HG03432 (cell line): Measurements from ENCODE around the gene NRROS.
A peak's percentile ranks its signal among the peaks of the same experiment; 100 is the strongest.
"Not testable (repeated sequence)": the region's sequence is repeated elsewhere in the genome, so short reads cannot be mapped to it uniquely, and the experiment has no call there.

Experiments
- ATAC-seq: cut with Tn5 transposase; IDR thresholded peaks from one replicate; pipeline ENCODE4 v1.9.1; 2021; ENCODE audit warnings: mild to moderate bottlenecking, moderate library complexity; ENCODE audit not compliant: unreplicated experiment

NRROS gene

DNA sequence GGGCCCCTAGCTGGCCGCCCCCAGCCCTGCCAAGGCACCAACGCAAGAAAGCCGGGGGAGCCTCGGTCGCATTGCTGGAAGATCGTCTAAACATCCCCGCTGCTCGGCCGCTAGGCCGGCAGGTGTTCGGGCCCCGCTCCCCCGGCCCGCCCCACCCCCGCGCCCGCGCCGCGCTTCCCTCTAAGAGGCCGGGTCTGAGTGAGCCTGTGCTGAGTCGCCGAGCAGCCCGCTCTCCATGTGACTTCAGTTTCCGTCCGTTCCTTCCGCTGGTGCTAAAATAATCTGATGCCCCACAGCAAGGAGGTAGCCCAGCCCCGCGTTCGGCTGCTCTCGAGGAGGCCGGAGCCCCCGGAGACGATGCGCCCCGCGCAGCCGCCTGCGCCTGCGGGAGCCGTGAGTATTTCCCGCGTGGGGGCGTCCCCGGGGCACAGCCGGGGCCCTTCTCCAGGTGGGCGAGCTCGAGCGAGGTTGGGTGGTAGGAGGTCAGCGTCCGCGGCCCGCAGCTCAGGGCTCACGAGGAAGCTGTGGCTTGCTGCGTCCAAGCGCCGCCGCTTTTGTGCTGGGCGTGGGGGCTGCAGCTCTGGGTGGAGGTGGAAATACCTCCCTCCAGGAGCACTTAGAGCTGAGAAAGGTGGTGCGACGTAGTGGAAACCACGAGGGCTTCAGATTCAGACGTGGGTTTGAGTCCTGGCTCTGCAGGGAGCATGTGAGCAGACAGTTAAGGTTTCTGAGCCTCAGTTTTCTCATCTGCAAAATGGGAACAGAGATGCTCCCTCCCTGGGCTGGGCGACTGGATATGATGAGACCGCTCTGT lies at the start of gene NRROS:
Gene NRROS (plus strand): TSS at position 212 of the 814 bp plus-strand sequence. CDS start 14,846 bp downstream, outside the sequence.
- ATAC-seq, result peak; percentile 40

DNA sequence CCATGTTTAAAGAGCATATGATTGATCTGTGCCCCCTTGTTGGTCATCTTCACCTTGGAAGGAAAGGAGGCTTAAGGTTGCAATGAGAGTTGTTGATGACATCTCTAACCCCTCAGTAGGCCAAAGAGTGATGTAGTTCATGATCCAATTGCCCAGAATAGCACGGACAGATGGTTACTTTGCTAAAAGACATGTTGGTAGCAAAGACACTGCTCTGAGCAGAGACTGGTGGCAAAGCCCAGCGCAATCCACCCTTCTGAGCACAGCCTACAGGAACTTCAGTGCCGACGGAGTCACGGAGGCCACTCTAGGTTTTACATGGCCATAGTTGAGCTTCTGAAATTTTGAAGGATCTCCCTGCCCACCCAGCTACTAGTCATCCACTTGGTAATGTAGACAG lies 49.2 kb upstream of the NRROS start:
- ATAC-seq, result no peak

DNA sequence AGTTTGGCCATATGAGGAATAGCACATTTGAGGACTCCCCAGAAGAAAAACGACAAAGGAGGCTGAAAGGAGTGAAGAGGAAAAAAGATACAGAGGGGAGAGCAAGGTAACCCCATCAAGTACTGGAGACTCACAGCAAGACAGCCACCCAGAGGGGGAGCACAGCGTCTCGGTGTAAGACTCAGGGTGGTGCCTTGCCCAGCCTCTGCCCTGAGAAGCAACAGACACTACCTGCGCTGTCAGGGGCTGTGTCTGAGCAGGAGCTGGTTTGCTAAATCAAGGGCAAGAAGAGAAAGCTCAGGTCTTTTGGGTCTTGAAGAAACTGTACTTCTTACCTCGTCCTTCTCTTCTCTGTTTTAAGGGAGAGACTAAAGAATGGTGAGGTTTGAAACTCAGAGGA lies 43.1 kb upstream of the NRROS start:
- no peak for ATAC-seq

DNA sequence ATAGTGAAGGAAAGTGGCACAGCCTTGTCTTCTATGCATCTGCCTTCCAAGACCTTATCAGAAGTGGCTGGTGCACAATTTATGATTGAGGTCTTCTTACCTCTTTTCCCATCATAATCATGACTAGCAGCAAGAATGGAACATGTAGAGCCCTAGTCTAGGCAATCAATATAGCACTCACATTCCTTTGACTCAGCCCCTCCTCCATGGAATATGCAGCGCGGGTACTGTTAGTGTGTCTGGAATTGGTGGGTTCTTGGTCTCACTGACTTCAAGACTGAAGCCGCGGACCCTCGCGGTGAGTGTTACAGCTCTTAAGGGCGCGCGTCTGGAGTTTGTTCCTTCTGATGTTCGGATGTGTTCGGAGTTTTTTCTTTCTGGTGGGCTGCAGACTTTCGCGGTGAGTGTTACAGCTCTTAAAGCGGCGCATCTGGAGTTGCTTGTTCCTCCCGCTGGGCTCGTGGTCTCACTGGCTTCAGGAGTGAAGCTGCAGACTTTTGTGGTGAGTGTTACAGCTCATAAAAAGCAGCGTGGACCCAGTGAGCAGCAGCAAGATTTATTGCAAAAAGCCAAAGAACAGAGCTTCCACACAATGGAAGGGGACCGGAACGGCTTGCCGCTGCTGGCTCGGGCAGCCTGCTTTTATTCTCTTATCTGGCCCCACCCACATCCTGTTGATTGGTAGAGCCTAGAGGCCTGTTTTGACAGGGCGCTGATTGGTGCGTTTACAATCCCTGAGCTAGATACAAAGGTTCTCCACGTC lies 41.3 kb upstream of the NRROS start:
- not testable (repeated sequence) for ATAC-seq

DNA sequence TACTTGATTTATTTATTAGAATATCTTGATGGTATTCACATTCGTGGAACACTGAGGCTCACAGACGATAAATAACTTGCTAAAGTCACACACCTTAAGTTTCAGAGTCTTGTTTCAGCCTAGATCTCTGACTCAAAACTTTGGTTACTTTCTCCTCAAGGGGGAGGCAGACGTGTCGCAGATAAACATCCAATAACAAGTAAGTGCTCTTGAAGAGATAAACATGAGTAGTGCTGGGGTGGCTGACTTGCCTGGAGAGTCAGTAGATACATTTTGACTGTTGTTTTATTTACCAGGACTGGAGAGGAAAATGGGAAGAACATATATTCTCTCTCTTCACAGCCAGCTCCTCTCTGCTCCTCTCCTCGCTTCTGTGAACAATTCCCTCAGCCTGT lies 39.8 kb upstream of the NRROS start:
- no peak for ATAC-seq

DNA sequence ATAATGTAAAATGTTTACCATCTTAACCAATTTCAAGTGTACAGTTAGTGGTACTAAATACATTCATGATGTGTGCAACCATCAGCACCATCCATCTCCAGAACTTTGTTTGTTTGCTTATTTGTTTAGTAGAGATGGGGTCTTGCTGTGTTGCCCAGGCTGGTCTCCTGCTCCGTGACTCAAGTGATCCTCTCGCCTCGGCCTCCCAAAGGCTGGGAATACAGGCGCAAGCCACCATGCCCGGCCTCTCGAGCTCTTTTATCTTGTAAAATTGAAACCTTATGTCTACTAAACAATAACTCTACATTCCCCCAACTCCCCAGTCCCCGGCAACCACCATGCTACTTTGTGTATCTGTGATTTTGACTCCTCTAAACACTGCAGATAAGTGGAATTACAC lies 39.1 kb upstream of the NRROS start:
- ATAC-seq, result no peak

DNA sequence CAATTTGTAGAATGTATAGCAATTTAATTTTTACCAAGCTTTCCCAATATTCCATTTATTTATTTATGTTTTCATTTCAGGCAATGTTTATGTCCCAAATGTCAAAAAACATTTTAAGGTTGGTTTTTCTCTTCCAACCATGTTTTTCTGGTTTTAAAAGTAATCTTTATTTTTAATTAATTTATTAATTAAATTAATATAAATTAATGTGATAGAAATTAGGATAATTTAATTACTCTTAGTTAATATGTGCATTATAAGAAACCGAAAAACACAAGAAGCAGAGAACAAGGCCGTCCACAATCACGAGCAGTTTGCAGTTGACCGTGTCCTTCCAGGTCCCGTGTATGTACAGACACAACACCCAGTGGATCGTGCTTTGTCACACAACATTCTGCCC lies 36.8 kb upstream of the NRROS start:
- ATAC-seq, result no peak

DNA sequence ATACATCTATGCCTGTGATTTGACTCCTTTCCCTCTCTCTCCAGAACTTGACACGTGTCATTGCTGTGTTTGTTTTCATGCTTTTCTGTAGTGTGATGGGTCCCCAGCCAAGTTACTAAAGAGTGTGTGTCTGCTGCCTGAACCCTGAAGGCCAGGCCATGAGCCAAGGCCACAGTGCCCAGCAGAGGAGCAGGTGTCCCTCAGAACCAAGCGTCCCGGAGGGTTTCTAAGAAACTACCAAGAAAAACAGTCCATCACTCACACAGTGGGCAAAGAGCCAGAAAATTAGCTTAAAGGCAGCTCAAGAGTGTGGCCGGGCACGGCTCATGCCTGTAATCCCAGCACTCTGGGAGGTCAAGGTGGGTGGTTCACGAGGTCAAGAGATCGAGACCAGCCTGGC lies 35.8 kb upstream of the NRROS start:
- no peak for ATAC-seq

DNA sequence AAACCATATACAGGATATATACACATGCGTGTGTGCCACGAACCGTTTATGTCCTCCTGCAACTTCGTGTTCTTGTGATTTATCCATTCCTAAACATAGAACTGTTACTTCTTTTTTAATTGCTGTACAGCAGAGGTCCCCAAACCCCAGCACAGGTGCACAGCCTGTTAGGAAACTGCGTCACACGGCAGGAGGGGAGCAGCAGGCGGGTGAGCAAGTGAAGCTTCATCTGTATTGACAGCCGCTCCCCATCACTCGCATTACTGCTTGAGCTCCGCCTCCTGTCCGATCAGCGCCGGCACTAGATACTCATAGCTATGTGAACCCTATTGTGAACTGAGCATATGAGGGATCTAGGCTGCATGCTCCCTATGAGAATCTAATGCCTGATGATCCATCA lies 34.9 kb upstream of the NRROS start:
- ATAC-seq, result no peak

DNA sequence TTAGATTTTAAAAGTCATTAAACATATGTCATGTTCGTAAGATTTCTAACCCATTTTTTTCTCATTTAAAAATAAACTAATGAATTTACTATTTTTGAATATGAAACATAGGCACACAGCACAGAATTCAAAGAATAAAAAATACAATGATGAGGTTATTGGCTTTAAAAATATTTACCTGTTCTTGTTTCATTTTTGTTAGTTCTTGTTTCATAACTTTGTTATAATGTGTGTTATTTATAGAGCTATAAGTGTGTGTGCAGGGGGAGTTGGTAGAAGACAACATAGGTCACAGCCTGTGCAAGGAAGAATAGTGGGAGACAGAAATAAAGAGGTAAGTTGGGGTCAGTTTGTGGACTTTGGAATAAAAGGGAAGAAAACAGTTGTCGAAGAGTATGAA lies 30.8 kb upstream of the NRROS start:
- no peak for ATAC-seq

DNA sequence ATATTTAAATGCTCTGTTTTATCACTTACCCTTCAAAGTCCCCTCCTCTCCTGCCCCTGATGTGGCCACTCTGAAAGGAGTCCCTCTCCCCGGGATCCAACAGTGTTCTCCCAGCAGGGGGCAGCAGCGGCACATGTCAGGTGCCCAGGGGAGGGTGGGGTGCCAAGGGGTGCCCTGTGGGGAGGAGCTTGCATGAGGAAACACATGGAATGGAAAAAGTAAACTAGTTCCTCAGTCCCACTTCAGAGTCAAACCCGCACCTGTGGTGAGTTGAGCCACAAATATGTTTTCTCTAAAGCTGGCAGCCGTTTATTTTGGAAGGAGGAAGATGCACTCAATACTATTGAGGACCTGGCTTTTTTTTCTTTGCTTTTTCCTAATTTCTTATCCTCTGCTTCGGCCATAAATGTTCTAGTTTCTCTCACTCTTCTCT lies 30.1 kb upstream of the NRROS start:
- ATAC-seq, result peak; percentile 83

DNA sequence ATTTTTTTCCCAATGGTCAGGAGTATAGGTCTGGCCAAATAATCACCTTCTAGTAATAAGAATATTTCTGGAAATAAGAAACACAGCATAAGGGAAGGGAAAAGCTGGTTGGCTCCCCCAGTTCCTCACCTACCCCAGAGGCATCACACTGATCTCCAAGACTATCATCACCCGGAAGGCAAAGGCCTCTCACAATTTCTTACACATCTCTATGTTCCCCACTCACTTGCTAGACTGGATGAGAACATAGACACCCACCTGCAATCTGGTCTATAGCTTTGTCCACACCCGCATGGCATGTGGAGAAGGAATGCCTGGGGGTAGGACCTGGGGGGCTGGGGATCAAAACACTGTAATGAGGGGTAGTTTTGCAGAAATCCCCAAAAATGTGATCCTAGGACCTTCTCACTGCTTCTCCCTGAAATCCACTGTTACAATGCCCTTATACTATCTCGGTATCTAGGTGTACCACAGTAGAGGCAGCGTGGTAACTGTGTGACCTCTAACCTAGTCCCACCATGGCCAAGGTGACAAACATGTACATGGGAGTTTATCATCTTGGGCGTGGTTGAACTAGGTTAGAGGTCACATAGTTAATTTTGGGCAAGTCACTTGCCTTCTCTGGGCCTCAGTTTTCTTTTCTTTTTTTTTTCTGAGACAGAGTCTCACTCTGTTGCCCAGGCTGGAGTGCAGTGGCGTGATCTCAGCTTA lies 29.5 kb upstream of the NRROS start:
- ATAC-seq, result no peak

DNA sequence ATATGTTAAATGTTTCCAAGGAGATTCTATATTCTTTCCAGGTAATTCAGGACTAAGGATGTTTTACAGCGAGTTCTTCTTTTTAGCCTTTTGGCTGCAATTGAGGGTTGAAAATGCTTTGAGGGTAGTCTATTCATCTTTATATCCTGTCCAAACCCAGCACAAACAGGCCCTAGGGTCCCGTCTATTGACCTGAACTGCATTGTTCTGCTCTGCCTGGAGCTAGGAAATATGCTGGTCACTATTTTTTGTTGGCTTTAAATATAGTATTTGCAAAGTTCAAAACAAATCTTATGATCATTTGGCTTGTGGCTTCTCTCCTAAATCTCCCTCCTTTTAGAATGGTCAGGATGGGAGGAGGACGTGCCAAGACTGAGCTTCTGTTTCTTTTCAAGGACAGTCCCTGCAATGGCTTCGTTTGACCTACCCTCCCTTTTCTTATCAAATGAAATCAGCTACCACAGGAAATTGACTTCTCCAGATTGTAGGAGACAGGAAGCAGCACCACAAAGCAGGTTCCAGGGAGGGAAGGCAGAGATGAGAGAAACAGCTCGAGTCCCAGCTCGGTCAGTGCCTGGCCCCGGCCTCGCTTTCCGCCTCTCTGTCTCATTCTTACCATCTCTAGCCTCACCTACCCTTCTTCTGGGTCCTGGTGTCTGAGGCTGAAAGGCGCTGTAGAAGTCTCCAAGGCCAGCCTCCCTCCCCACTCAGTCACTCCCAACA lies 27.6 kb upstream of the NRROS start:
- ATAC-seq, result no peak

DNA sequence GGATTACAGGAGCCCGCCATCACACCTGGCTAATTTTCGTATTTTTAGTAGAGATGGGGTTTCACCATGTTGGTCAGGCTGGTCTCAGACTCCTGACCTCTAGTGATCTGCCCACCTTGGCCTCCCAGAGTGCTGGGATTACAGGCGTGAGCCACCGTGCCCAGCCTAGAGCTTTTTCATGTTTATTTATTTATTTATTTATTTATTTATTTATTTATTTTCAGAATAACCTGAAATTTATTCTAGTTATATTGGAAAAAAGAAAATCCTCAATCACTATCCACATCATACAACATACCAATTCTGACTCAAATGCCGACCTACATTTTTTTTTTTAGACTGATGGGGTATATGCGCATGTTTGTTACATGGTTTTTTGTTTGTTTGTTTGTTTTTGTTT lies 24.3 kb upstream of the NRROS start:
- not testable (repeated sequence) for ATAC-seq

DNA sequence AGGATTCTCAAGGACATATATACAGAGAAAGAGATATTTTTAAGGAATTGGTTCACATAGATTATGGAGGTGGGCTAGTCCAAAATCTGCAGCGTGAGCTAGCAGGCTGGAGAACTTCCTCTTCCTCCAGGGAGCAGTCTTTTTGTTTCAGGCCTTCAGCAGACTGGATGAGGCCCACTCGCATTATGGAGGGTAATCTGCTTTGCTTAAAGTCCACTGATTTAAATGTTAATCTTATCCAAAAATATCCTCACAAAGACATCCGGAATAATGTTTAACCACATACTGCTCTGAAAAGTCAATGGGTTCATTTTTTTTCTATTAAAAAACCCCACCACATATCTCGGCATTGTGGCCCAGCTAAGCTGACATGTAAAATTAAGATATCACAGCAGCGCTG lies 22.2 kb upstream of the NRROS start:
- ATAC-seq, result no peak

DNA sequence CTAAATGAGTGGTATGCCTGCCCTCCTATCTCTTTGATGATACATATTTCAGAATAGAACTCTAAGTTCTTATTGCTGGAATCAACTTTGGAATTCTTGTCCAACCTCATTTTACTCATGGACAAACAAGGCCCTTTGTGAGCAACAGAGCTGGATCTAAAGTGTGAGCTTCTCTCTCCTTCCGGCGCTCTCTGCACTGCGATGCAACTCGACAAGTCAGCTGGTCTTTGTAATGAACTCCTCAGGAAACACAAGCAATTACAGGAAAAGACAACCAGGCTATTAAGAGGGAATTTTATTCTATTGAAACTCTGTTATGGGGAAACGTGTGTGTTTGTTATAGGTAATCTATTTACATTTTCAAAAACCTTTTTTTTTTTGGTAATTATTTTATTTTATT lies 20.3 kb upstream of the NRROS start:
- no peak for ATAC-seq

DNA sequence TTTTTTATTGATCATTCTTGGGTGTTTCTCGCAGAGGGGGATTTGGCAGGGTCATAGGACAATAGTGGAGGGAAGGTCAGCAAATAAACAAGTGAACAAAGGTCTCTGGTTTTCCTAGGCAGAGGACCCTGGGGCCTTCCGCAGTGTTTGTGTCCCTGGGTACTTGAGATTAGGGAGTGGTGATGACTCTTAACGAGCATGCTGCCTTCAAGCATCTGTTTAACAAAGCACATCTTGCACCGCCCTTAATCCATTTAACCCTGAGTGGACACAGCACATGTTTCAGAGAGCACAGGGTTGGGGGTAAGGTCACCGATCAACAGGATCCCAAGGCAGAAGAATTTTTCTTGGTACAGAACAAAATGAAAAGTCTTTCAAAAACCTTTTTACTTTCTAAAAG lies 19.9 kb upstream of the NRROS start:
- ATAC-seq, result not testable (repeated sequence)

DNA sequence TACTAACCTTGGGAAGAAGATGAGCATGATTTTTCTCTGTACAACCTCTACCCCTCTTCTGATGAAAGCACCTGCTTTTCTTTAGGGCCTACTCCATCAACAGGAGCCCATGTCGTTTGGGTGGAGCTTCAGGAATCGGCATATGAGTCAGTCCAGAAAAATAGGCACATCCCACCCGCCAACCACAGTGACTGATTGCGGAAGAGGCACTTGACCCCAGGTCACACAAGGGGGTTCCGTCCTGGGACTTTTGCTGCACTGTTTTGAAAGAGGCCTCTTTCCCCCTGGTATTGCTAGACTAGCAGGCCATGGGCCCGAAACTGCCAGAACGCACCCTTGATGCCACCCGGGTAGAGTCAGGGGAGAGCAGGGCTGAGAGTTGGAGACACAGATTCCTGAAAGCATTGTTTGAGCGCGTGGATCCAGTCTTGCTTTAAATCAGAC lies 19.3 kb upstream of the NRROS start:
- ATAC-seq, result no peak

DNA sequence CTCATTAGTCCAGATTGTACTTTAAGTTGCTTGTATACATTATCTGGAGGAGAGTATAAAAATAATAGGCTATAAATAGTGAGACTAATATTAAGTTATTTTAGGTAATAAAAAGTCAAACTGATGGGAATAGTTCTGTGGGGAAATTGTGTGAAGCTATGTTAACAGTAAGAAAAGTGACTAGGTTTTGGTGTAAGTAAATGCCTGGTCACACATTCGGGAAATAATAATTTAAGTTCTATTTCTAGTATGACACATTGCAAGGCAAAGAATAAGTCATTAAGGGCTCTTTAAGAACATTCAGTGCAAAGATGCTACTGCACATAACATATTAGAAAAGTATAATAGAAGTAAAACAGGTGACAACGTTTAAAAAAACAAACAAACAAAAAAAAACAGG lies 18.8 kb upstream of the NRROS start:
- no peak for ATAC-seq

DNA sequence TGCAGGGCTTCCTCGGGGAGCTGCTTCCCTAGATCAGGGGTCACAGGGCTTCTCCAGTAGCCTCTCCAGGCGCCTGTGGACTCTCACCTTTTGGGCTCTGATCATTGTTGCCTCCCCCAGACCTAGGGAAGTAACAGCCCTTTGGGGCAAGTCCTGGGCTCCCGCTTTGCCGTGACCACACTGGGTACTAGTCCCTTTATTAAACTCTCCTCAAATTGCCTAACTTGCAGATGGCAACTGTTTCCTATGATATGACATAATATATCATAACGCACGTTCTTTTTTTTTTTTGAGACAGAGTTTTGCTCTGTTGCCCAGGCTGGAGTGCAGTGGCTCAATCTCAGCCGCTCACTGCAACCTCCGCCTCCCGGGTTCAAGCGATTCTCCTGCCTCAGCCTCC lies 17.9 kb upstream of the NRROS start:
- ATAC-seq, result no peak
